ENCODE measurements around the gene SLC12A7.

SLC12A7 gene

DNA sequence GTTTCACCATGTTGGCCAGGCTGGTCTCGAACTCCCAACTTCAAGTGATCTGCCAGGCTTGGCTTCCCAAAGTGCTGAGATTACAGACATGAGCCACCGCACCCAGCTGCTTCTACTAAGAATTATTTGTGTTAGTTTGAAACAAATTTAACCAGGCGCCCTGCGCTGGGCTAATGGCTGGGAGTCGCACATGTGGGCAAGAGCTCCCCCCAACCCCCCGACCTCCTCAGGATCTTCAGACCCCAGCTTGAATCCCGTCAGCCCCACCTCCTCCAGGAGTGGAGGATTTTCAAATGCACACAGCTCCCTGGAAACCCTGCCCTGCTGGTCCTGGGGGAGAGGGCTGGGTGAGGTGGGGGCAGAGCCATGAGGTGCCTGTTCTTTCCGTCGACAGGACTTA is 21.2 kb upstream of the SLC12A7 start:
- H3K36me3 ChIP-seq (ENCODE audit: control insufficient read depth in 1 of 2, insufficient read depth in 2 of 2, low read length in 2 of 2), result no peaks in the 10 kb centered on the region
- no peak overlapping the region for H3K4ac ChIP-seq (ENCODE audit: low read depth, low read length)
- H3K27me3 ChIP-seq (ENCODE audit: insufficient read depth, low read length), result no peaks in the 10 kb centered on the region
- no peak overlapping the region for H2AFZ ChIP-seq (ENCODE audit: insufficient read depth, low read length, poor library complexity)
- H3K18ac ChIP-seq (ENCODE audit: low read length), result no peak overlapping the region
- H3K79me2 ChIP-seq (ENCODE audit: control insufficient read depth, insufficient read depth, low read length, poor library complexity), result no peaks in the 10 kb centered on the region
- H2BK12ac ChIP-seq (ENCODE audit: low read length), result no peak overlapping the region
- H4K8ac ChIP-seq (ENCODE audit: low read depth, low read length), result no peak overlapping the region
- H3K79me1 ChIP-seq (ENCODE audit: low read length), result no peaks in the 10 kb centered on the region
- no peak overlapping the region for H3K14ac ChIP-seq (ENCODE audit: low read length)
- H3K4me3 ChIP-seq (ENCODE audit: low read depth, low read length), result no peak overlapping the region
- H3K23ac ChIP-seq (ENCODE audit: low read length), result no peak overlapping the region
- no peak overlapping the region for H3K4me2 ChIP-seq (ENCODE audit: low read length)
- no peak overlapping the region for H2BK5ac ChIP-seq (ENCODE audit: low read depth, low read length, poor library complexity)
- no CpG with 5 or more reads among the region's 9 CpGs for WGBS (ENCODE audit: extremely low coverage, insufficient coverage, insufficient read length)
- no peak overlapping the region for H2AK5ac ChIP-seq (ENCODE audit: low read length)
- no peaks in the 10 kb centered on the region for H3K4me1 ChIP-seq (ENCODE audit: control insufficient read depth in 1 of 2, insufficient read depth in 2 of 2, low read length in 2 of 2)
- H3K27ac ChIP-seq (ENCODE audit: low read depth, low read length), result no peak overlapping the region
- no peak overlapping the region for H4K12ac ChIP-seq (ENCODE audit: low read depth, low read length)
- H3K9ac ChIP-seq (ENCODE audit: low read length), result no peak overlapping the region
- no peak overlapping the region for H2BK120ac ChIP-seq (ENCODE audit: insufficient read depth, low read length, poor library complexity)
- no peak overlapping the region for H4K91ac ChIP-seq (ENCODE audit: low read depth, low read length)
- DNase-seq, result no peak
- peaks cover 7% of the 10 kb centered on the region for H3K9me3 ChIP-seq (ENCODE audit: insufficient read depth, low read depth, low read length)

DNA sequence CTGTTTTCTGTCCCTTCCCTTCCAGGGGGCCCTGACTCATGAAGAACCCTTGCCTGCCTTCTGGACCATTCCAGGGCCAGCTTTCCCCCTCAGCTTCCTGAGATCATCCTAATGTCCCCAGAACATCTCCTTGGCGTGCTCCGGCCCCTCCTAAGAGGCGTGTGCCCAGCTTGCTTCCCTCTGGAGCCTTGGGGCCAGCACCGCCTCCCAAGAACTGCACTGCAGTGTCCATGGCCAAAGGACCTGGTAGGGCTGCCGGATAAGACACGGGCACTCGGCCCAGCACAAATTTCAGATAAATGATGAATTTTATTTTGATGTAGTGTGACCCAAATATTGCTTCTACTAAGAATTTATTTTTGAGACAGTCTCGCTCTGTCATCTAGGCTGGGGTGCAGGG is 20.7 kb upstream of the SLC12A7 start:
- H3K14ac ChIP-seq (ENCODE audit: low read length), result no peak overlapping the region
- no peak overlapping the region for H4K12ac ChIP-seq (ENCODE audit: low read depth, low read length)
- no peak overlapping the region for H3K27ac ChIP-seq (ENCODE audit: low read depth, low read length)
- no peak overlapping the region for H4K8ac ChIP-seq (ENCODE audit: low read depth, low read length)
- H3K36me3 ChIP-seq (ENCODE audit: control insufficient read depth in 1 of 2, insufficient read depth in 2 of 2, low read length in 2 of 2), result no peaks in the 10 kb centered on the region
- H2BK5ac ChIP-seq (ENCODE audit: low read depth, low read length, poor library complexity), result no peak overlapping the region
- peaks cover 0 to 2% of the 10 kb centered on the region in 2 experiments for H3K4me1 ChIP-seq (ENCODE audit: control insufficient read depth in 1 of 2, insufficient read depth in 2 of 2, low read length in 2 of 2)
- H3K4ac ChIP-seq (ENCODE audit: low read depth, low read length), result no peak overlapping the region
- H3K23ac ChIP-seq (ENCODE audit: low read length), result no peak overlapping the region
- no peak for DNase-seq
- no peak overlapping the region for H4K91ac ChIP-seq (ENCODE audit: low read depth, low read length)
- no peak overlapping the region for H2BK12ac ChIP-seq (ENCODE audit: low read length)
- no peak overlapping the region for H3K9ac ChIP-seq (ENCODE audit: low read length)
- H2AFZ ChIP-seq (ENCODE audit: insufficient read depth, low read length, poor library complexity), result no peak overlapping the region
- no peak overlapping the region for H2AK5ac ChIP-seq (ENCODE audit: low read length)
- no peak overlapping the region for H3K18ac ChIP-seq (ENCODE audit: low read length)
- no CpG with 5 or more reads among the region's 8 CpGs for WGBS (ENCODE audit: extremely low coverage, insufficient coverage, insufficient read length)
- H3K27me3 ChIP-seq (ENCODE audit: insufficient read depth, low read length), result no peaks in the 10 kb centered on the region
- H3K79me2 ChIP-seq (ENCODE audit: control insufficient read depth, insufficient read depth, low read length, poor library complexity), result no peaks in the 10 kb centered on the region
- no peak overlapping the region for H2BK120ac ChIP-seq (ENCODE audit: insufficient read depth, low read length, poor library complexity)
- H3K79me1 ChIP-seq (ENCODE audit: low read length), result no peaks in the 10 kb centered on the region
- H3K4me3 ChIP-seq (ENCODE audit: low read depth, low read length), result no peak overlapping the region
- H3K9me3 ChIP-seq (ENCODE audit: insufficient read depth, low read depth, low read length), result peaks cover 7% of the 10 kb centered on the region
- H3K4me2 ChIP-seq (ENCODE audit: low read length), result no peak overlapping the region

DNA sequence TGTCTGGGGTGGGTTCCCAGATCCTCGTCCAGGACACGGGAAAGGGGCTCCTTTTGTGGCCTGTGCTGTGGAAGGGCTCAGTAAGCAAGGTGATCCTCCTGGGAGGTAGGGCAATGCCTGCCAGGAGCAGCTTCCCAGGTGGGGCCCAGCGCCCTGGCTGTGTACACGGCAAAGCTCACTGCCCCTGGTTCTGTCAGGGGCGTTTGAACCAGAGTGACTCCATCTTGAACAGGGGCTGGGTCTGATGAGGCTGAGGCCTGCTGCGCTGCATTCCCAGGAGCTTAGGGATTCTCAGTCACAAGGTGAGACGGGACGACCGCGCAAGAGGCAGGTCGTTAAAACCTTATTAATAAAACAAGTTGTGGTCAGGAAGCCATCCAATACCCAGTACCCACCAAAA is 19.9 kb upstream of the SLC12A7 start:
- no peak overlapping the region for H2BK120ac ChIP-seq (ENCODE audit: insufficient read depth, low read length, poor library complexity)
- H2AFZ ChIP-seq (ENCODE audit: insufficient read depth, low read length, poor library complexity), result no peak overlapping the region
- H3K27me3 ChIP-seq (ENCODE audit: insufficient read depth, low read length), result no peaks in the 10 kb centered on the region
- H3K4me1 ChIP-seq (ENCODE audit: control insufficient read depth in 1 of 2, insufficient read depth in 2 of 2, low read length in 2 of 2), result peaks cover 0 to 2% of the 10 kb centered on the region in 2 experiments
- H4K12ac ChIP-seq (ENCODE audit: low read depth, low read length), result no peak overlapping the region
- no peak overlapping the region for H3K4me3 ChIP-seq (ENCODE audit: low read depth, low read length)
- H4K91ac ChIP-seq (ENCODE audit: low read depth, low read length), result no peak overlapping the region
- H3K4me2 ChIP-seq (ENCODE audit: low read length), result no peak overlapping the region
- H2AK5ac ChIP-seq (ENCODE audit: low read length), result no peak overlapping the region
- H3K18ac ChIP-seq (ENCODE audit: low read length), result no peak overlapping the region
- H3K9ac ChIP-seq (ENCODE audit: low read length), result no peak overlapping the region
- DNase-seq, result no peak
- no CpG with 5 or more reads among the region's 11 CpGs for WGBS (ENCODE audit: extremely low coverage, insufficient coverage, insufficient read length)
- no peak overlapping the region for H3K23ac ChIP-seq (ENCODE audit: low read length)
- H3K9me3 ChIP-seq (ENCODE audit: insufficient read depth, low read depth, low read length), result peaks cover 5% of the 10 kb centered on the region
- no peaks in the 10 kb centered on the region for H3K36me3 ChIP-seq (ENCODE audit: control insufficient read depth in 1 of 2, insufficient read depth in 2 of 2, low read length in 2 of 2)
- H3K4ac ChIP-seq (ENCODE audit: low read depth, low read length), result no peak overlapping the region
- no peak overlapping the region for H3K27ac ChIP-seq (ENCODE audit: low read depth, low read length)
- H4K8ac ChIP-seq (ENCODE audit: low read depth, low read length), result no peak overlapping the region
- H3K14ac ChIP-seq (ENCODE audit: low read length), result no peak overlapping the region
- no peak overlapping the region for H2BK5ac ChIP-seq (ENCODE audit: low read depth, low read length, poor library complexity)
- no peaks in the 10 kb centered on the region for H3K79me1 ChIP-seq (ENCODE audit: low read length)
- H2BK12ac ChIP-seq (ENCODE audit: low read length), result no peak overlapping the region
- H3K79me2 ChIP-seq (ENCODE audit: control insufficient read depth, insufficient read depth, low read length, poor library complexity), result no peaks in the 10 kb centered on the region

DNA sequence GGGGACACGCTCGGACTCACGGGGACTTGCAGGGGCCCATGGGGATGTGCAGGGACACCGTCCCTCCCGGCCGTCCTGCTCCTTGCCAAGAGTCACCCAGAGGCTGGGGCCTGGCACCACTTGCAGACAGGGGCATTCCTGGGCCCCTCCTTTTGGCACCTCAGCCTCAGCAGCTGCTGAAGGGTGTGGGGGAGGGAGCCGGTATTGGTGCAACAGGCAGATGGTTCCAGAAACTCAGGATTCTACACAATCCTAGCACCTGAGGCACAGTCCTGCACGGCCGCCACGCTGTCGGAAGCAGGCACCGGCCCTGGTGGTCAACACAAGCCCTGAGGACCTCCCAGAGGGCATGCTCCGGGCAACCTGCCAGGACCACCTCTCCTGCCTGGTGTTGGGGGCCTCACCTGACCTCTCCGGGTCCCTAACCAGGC is 19.3 kb upstream of the SLC12A7 start:
- peaks cover 2% of the 10 kb centered on the region for H3K9me3 ChIP-seq (ENCODE audit: insufficient read depth, low read depth, low read length)
- no peak overlapping the region for H3K4me2 ChIP-seq (ENCODE audit: low read length)
- H3K36me3 ChIP-seq (ENCODE audit: control insufficient read depth in 1 of 2, insufficient read depth in 2 of 2, low read length in 2 of 2), result no peaks in the 10 kb centered on the region
- no peak overlapping the region for H3K27ac ChIP-seq (ENCODE audit: low read depth, low read length)
- H3K18ac ChIP-seq (ENCODE audit: low read length), result no peak overlapping the region
- no peak overlapping the region for H2AK5ac ChIP-seq (ENCODE audit: low read length)
- no peak overlapping the region for H3K4me3 ChIP-seq (ENCODE audit: low read depth, low read length)
- H2AFZ ChIP-seq (ENCODE audit: insufficient read depth, low read length, poor library complexity), result no peak overlapping the region
- no peak overlapping the region for H3K14ac ChIP-seq (ENCODE audit: low read length)
- no peak overlapping the region for H3K9ac ChIP-seq (ENCODE audit: low read length)
- H4K91ac ChIP-seq (ENCODE audit: low read depth, low read length), result no peak overlapping the region
- H3K27me3 ChIP-seq (ENCODE audit: insufficient read depth, low read length), result no peaks in the 10 kb centered on the region
- no peak overlapping the region for H4K12ac ChIP-seq (ENCODE audit: low read depth, low read length)
- H3K79me1 ChIP-seq (ENCODE audit: low read length), result no peaks in the 10 kb centered on the region
- no peaks in the 10 kb centered on the region for H3K79me2 ChIP-seq (ENCODE audit: control insufficient read depth, insufficient read depth, low read length, poor library complexity)
- no peak overlapping the region for H2BK5ac ChIP-seq (ENCODE audit: low read depth, low read length, poor library complexity)
- H2BK120ac ChIP-seq (ENCODE audit: insufficient read depth, low read length, poor library complexity), result no peak overlapping the region
- H3K4me1 ChIP-seq (ENCODE audit: control insufficient read depth in 1 of 2, insufficient read depth in 2 of 2, low read length in 2 of 2), result peaks cover 0 to 2% of the 10 kb centered on the region in 2 experiments
- no peak for DNase-seq
- H3K23ac ChIP-seq (ENCODE audit: low read length), result no peak overlapping the region
- H2BK12ac ChIP-seq (ENCODE audit: low read length), result no peak overlapping the region
- no CpG with 5 or more reads among the region's 14 CpGs for WGBS (ENCODE audit: extremely low coverage, insufficient coverage, insufficient read length)
- no peak overlapping the region for H4K8ac ChIP-seq (ENCODE audit: low read depth, low read length)
- H3K4ac ChIP-seq (ENCODE audit: low read depth, low read length), result no peak overlapping the region

Measured in trophoblast cell (in vitro differentiated cells and primary cell).